ENCODE data around the gene TUBA1B.

The TUBA1B gene

GRCh38 chr12:49089821-49090773 is 41.1 kb downstream of the TUBA1B start:
- peak; percentile 38 for DNase-seq

- no peak for DNase-seq
These were observed 42.3 kb downstream of the TUBA1B start for GRCh38 chr12:49088932-49089330.

DNA sequence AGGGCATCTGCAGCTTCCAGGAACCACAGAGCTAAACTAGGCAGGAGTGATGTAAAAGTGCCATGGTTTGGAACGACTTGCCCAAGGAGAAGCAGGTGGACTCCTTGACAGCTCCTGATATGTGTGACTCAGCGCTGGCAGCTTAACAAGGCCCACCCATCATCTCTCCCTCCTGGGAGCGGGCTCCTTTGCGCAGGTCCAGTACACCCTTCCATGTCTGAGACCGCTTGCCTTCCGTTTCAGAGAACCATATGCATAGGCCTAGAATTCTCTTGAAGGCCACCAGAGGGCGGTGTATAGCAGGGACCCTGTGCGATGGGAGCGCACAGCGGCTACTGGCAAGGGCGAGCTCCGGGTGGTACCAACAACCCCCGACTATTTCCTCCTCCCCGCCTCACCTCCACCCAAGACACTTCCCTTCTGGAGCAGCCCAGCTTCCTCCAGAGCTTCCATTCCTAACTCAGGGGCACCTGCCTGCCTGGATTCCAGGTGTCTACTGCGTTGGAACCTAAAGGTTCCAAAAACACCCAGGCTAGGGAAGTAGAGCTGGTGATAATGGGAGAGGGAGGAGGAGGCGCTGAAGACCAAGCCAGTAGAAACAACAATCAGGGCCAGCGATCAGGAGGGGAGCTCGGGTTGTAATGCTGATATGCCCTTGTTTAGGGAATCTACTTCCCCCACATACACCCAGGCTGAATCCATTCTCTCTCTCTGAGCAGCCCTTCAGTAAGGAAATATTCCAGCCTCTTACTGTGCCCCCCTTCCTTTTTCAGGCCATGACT is 42.9 kb downstream of the TUBA1B start:
- DNase-seq: peak; percentile 80

DNA sequence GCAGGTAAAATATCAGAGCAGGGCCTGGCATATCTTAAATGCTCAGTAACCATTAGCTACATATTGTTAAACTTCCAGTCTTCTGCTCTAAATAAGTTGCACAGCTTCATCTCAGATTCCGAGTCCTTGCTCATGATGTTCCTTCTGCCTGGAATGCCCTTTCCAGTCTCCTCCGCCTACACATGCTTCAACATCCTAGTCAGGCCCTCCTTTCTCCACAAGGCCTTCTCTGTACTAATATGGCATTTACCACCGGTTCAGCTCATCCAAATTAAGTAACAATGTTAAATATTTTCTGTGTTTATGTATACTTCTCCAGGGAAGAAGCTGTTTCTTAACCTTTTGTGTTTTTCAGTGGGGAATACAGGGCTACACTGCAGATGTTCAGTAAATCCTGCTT is 45.1 kb downstream of the TUBA1B start:
- DNase-seq: no peak

DNA sequence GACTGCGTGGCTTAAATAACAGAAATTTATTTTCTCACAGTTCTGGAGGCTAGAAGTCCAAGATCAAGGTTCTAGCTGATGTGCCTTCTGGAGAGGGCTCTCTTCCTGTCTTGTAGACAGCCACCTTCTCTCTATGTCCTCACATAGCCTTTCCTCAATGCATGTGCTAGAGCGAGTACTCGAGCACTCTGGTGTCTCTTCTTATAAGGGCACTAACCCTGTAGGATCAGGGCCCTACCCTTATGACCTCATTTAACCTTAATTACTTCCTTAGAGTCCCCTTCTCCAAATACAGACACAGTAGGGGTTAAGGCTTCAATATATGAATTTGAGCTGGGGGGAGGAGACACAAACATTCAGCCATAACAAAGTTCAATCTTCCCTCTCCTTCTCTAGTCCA is 46.8 kb downstream of the TUBA1B start:
- DNase-seq: no peak

- no peak for DNase-seq
These were observed 51.4 kb downstream of the TUBA1B start for GRCh38 chr12:49079793-49080192.
